HCT116 (cell line): ENCODE measurements around the gene MCF2L2. TPM values are rescaled to one million over a fixed set of nuclear protein-coding genes. Genes with fewer than 3 reads are reported as not detected.

ENCODE experiments used
- ATAC-seq: fragments of 200-7000 bp; cut with Tn5 transposase; 2 replicates; pipeline ENCODE4 v1.9.1; 2020; ENCODE audit warnings: mild to moderate bottlenecking, moderate library complexity
- BruUV-seq: library from RNA; stranded (reverse); fragments of 400-500 nt; replicated peaks from 2 replicates; lab custom pipeline; 2021; lab: Mats Ljungman, UMichigan
- CTCF ChIA-PET: fragments of 300-600 bp; sonication (Branson Sonifier 250); formaldehyde crosslinking; loops from one replicate; lab custom pipeline; 2021; ENCODE audit warnings: antibody characterized with exemption; lab: Charles Lee
- POLR2A ChIA-PET: fragments of 300-600, 350-600 bp; sonication (Branson Sonifier 250); formaldehyde crosslinking; loops from one replicate; lab custom pipeline; 2021; ENCODE audit warnings: antibody characterized with exemption; lab: Charles Lee
- RAD21 ChIA-PET, 2 experiments: fragments of 300-600 bp; sonication (Branson Sonifier 250); formaldehyde crosslinking; loops; one replicate each; lab custom pipeline; 2023; ENCODE audit warnings: low total read pairs in 2 of 2; ENCODE audit not compliant: uncharacterized antibody in 2 of 2, unreplicated experiment in 2 of 2, low non-redundant PET in 1 of 2; lab: Charles Lee
- DNase-seq: peaks from one replicate; pipeline ENCODE4 v3.0.0-alpha.2; 2010; ENCODE audit warnings: low read depth, low spot score
- H2AFZ ChIP-seq: fragments of 200-600 bp; shearing (Covaris generic), sonication (generic); 2 replicates; pipeline ENCODE4 v1.6.1; 2017; ENCODE audit warnings: low read depth, mixed run types, mixed read lengths, antibody characterized with exemption, low read length; ENCODE audit not compliant: poor library complexity, severe bottlenecking
- H3K27ac ChIP-seq: 2 replicates; pipeline ENCODE4 v1.5.1; 2012; ENCODE audit warnings: low read depth, low read length
- H3K27me3 ChIP-seq: fragments of 200-600 bp; sonication (generic); 2 replicates; pipeline ENCODE4 v1.6.1; 2016; ENCODE audit warnings: mixed run types, low read length, mixed read lengths; ENCODE audit not compliant: insufficient read depth
- H3K36me3 ChIP-seq, 2 experiments: fragments of 200-500 bp in 1 of 2; fragments of 200-600 bp in 1 of 2; sonication (Bioruptor generic) in 1 of 2; sonication (generic) in 1 of 2; 2 replicates each; pipeline versions ENCODE4 v1.5.1 to v1.6.1; 2014 to 2016; ENCODE audit warnings: low read length in 2 of 2, inconsistent platforms in 1 of 2, mixed read lengths in 1 of 2, mixed run types in 1 of 2; ENCODE audit not compliant: insufficient read depth in 2 of 2, control insufficient read depth in 1 of 2
- H3K4me1 ChIP-seq, 2 experiments: fragments of 200-600 bp in 1 of 2; sonication (generic) in 1 of 2; 2 replicates each; pipeline versions ENCODE4 v1.5.1 to v1.6.1; 2012 to 2017; ENCODE audit warnings: low read length in 2 of 2, inconsistent platforms in 1 of 2, mild to moderate bottlenecking in 1 of 2, mixed read lengths in 1 of 2, mixed run types in 1 of 2, moderate library complexity in 1 of 2; ENCODE audit not compliant: insufficient read depth in 2 of 2, control insufficient read depth in 1 of 2
- H3K4me2 ChIP-seq: fragments of 200-600 bp; sonication (generic); 2 replicates; pipeline ENCODE4 v1.6.1; 2017; ENCODE audit warnings: mixed run types, low read length, mixed read lengths
- H3K4me3 ChIP-seq, 2 experiments: fragments of 200-600 bp in 1 of 2; sonication (generic) in 1 of 2; replicated peaks in 1 of 2; 2 replicates each; pipeline ENCODE4 v1.5.1; 2011 to 2016; ENCODE audit warnings: low read length in 2 of 2, control low read depth in 1 of 2, low read depth in 1 of 2, mild to moderate bottlenecking in 1 of 2, mixed read lengths in 1 of 2, mixed run types in 1 of 2
- H3K79me2 ChIP-seq: fragments of 200-600 bp; sonication (generic); 2 replicates; pipeline ENCODE4 v1.6.1; 2017; ENCODE audit warnings: mild to moderate bottlenecking, mixed run types, low read length, moderate library complexity, mixed read lengths; ENCODE audit not compliant: insufficient read depth
- H3K9ac ChIP-seq: fragments of 200-600 bp; sonication (generic); 2 replicates; pipeline ENCODE4 v1.6.1; 2016; ENCODE audit warnings: low read length, mixed read lengths
- H3K9me2 ChIP-seq: fragments of 200-600 bp; sonication (generic), shearing (Covaris generic); 2 replicates; pipeline ENCODE4 v1.6.1; 2017; ENCODE audit warnings: mixed run types, mild to moderate bottlenecking, moderate library complexity; ENCODE audit not compliant: insufficient read depth
- H3K9me3 ChIP-seq, 2 experiments: fragments of 200-500 bp in 1 of 2; fragments of 200-600 bp in 1 of 2; sonication (Bioruptor generic) in 1 of 2; sonication (generic) in 1 of 2; 2 replicates each; pipeline ENCODE4 v1.6.1; 2014 to 2017; ENCODE audit warnings: low read length in 2 of 2, mixed read lengths in 2 of 2, inconsistent platforms in 1 of 2, low read depth in 1 of 2, mild to moderate bottlenecking in 1 of 2, mixed run types in 1 of 2, moderate library complexity in 1 of 2; ENCODE audit not compliant: control insufficient read depth in 1 of 2, insufficient read depth in 1 of 2
- H4K20me1 ChIP-seq: fragments of 200-600 bp; sonication (generic), shearing (Covaris generic); 2 replicates; pipeline ENCODE4 v1.6.1; 2017; ENCODE audit warnings: mixed run types, mild to moderate bottlenecking, moderate library complexity; ENCODE audit not compliant: insufficient read depth
- ATF3 ChIP-seq: IDR thresholded peaks from 2 replicates; pipeline ENCODE4 v1.6.1; 2012
- CBX3 ChIP-seq: IDR thresholded peaks from 2 replicates; pipeline ENCODE4 v1.6.1; 2012; ENCODE audit warnings: low read depth
- CTCF ChIP-seq, 3 experiments: fragments of 200-600 bp in 1 of 3; sonication (generic) in 1 of 3; IDR thresholded peaks in 2 of 3; conservative IDR thresholded peaks in 1 of 3; 2 replicates each; pipeline ENCODE4 v1.5.1; 2012 to 2017; ENCODE audit warnings: low read depth in 2 of 3, low read length in 2 of 3, antibody characterized with exemption in 1 of 3, borderline replicate concordance in 1 of 3, control low read depth in 1 of 3, mild to moderate bottlenecking in 1 of 3, mixed read lengths in 1 of 3, mixed run types in 1 of 3, moderate library complexity in 1 of 3; ENCODE audit not compliant: insufficient read depth in 1 of 3
- EGR1 ChIP-seq: IDR thresholded peaks from 2 replicates; pipeline ENCODE4 v1.6.1; 2012; ENCODE audit warnings: low read depth
- ELF1 ChIP-seq: IDR thresholded peaks from 2 replicates; pipeline ENCODE4 v1.6.1; 2012; ENCODE audit warnings: low read depth, borderline replicate concordance
- EZH2 ChIP-seq: fragments of 200-600 bp; sonication (generic); IDR thresholded peaks from 2 replicates; pipeline ENCODE4 v1.6.1; 2017; ENCODE audit warnings: antibody characterized with exemption, mixed run types
- EZH2phosphoT487 ChIP-seq: fragments of 200-600 bp; IDR thresholded peaks from 2 replicates; pipeline ENCODE4 v1.6.1; 2018; ENCODE audit warnings: antibody characterized with exemption, borderline replicate concordance
- FOSL1 ChIP-seq: IDR thresholded peaks from 2 replicates; pipeline ENCODE4 v1.6.1; 2012; ENCODE audit warnings: low read depth
- JUND ChIP-seq: IDR thresholded peaks from 2 replicates; pipeline ENCODE4 v1.6.1; 2012
- POLR2AphosphoS5 ChIP-seq: IDR thresholded peaks from 2 replicates; pipeline ENCODE4 v1.6.1; 2011; ENCODE audit warnings: mild to moderate bottlenecking, low read depth, low read length, moderate library complexity
- REST ChIP-seq: IDR thresholded peaks from 2 replicates; pipeline ENCODE4 v1.6.1; 2012; ENCODE audit warnings: low read depth
- SIN3A ChIP-seq: IDR thresholded peaks from 2 replicates; pipeline ENCODE4 v1.6.1; 2012; ENCODE audit warnings: low read depth
- SP1 ChIP-seq: IDR thresholded peaks from 2 replicates; pipeline ENCODE4 v1.6.1; 2012; ENCODE audit warnings: low read depth
- SRF ChIP-seq: IDR thresholded peaks from 2 replicates; pipeline ENCODE4 v1.6.1; 2012; ENCODE audit warnings: low read depth
- YY1 ChIP-seq: IDR thresholded peaks from 2 replicates; pipeline ENCODE4 v1.6.1; 2011; ENCODE audit warnings: low read length, low read depth, moderate library complexity, mild to moderate bottlenecking; ENCODE audit not compliant: insufficient replicate concordance; ENCODE audit errors: extremely low read depth
- ZBTB33 ChIP-seq: IDR thresholded peaks from 2 replicates; pipeline ENCODE4 v1.6.1; 2011; ENCODE audit warnings: mild to moderate bottlenecking, low read length, moderate library complexity; ENCODE audit not compliant: insufficient replicate concordance; ENCODE audit errors: extremely low read depth
- ZFX ChIP-seq: fragments of 450-650 bp; IDR thresholded peaks from 2 replicates; pipeline ENCODE4 v1.6.1; 2017
- ZNF274 ChIP-seq: fragments of 200-500 bp; sonication (Bioruptor generic); IDR thresholded peaks from 2 replicates; pipeline ENCODE4 v1.6.1; 2014; ENCODE audit warnings: mild to moderate bottlenecking, low read depth, low read length, inconsistent platforms
- intact Hi-C: fragments of 100-400 bp; cut with micrococcal nuclease; formaldehyde crosslinking; loops from 2 replicates; pipeline ENCODE4 v1.10.0; 2022
- total RNA-seq: library from RNA; stranded (reverse); gene quantifications from one replicate; pipeline ENCODE4 v1.2.1, GENCODE V29; 2021; ENCODE audit not compliant: unreplicated experiment
- TF ChIP-seq, protein P1 (sequence below): IDR thresholded peaks from 2 replicates; pipeline ENCODE4 v1.6.1; 2012

Gene MCF2L2
- total RNA-seq, 1 experiment from 2014 or later, result 1.5 TPM

DNA sequence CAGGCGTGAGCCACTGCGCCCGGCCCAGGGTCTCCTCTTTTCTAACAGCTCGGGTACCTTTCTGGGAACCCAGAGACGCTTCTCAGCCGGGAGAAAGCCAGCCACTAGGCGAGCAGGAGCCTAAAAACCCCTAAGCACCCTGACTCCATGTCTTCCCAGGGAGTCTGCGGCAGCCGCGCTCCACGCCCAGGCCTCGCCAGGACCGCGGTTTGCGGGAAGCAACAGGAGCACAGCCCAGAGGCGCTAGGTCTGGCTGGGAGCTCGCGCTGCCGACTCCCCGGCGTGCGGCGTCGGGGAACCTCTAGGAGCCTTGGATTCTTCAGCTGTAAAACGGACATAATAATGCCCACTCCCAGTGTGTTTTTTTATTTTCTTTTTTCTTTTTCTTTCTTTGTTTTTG is 264.9 kb downstream of the MCF2L2 start:
- ATAC-seq (no peak), DNase-seq (no peak)
- TF ChIP-seq ELF1 (no peak), SIN3A (no peak), EGR1 (no peak), SP1 (no peak), ZBTB33 (no peak), YY1 (no peak), EZH2phosphoT487 (no peak), ZFX (no peak), CBX3 (no peak), JUND (no peak), POLR2AphosphoS5 (no peak), CTCF (IDR thresholded peaks at IDR 0.05 in 2 of 3, conservative IDR thresholded peaks at IDR 0.05 in 1 of 3; ENCODE audit: borderline replicate concordance in 1 of 3, insufficient read depth in 1 of 3, low read depth in 2 of 3, low read length in 2 of 3) (no peak), SRF (no peak), ATF3 (no peak), FOSL1 (no peak), ZNF274 (no peak), EZH2 (no peak), REST (no peak)
- TF ChIP-seq, protein P1, sequence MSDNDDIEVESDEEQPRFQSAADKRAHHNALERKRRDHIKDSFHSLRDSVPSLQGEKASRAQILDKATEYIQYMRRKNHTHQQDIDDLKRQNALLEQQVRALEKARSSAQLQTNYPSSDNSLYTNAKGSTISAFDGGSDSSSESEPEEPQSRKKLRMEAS, result no peak
- peaks cover 3 to 35% of the 10 kb centered on the region in 2 experiments; a peak in 3 of 4 replicates for H3K4me1 ChIP-seq
- H3K27ac ChIP-seq, result no peak overlapping the region
- ChIA-PET RAD21 (no interaction called here), POLR2A (no interaction called here), CTCF (no interaction called here)
- H3K4me2 ChIP-seq, result no peak overlapping the region
- no peak overlapping the region for H3K9ac ChIP-seq
- H3K36me3 ChIP-seq, result no peaks in the 10 kb centered on the region
- no peaks in the 10 kb centered on the region for H4K20me1 ChIP-seq
- no TSS peak for BruUV-seq
- intact Hi-C loops, result no loop called here
- no peaks in the 10 kb centered on the region for H3K27me3 ChIP-seq
- H3K79me2 ChIP-seq, result no peaks in the 10 kb centered on the region
- no peaks in the 10 kb centered on the region for H3K9me3 ChIP-seq
- H3K9me2 ChIP-seq, result no peaks in the 10 kb centered on the region
- H3K4me3 ChIP-seq, result no peak overlapping the region
- H2AFZ ChIP-seq, result no peak overlapping the region
